ENCODE data around the gene NFYB.
"Not testable (repeated sequence)": the region's sequence is repeated elsewhere in the genome, so short reads cannot be mapped to it uniquely, and the experiment has no call there.

The NFYB gene

GRCh38 chr12:104155711-104156555 is 17.9 kb upstream of the NFYB start:
- no peak for DNase-seq

DNA sequence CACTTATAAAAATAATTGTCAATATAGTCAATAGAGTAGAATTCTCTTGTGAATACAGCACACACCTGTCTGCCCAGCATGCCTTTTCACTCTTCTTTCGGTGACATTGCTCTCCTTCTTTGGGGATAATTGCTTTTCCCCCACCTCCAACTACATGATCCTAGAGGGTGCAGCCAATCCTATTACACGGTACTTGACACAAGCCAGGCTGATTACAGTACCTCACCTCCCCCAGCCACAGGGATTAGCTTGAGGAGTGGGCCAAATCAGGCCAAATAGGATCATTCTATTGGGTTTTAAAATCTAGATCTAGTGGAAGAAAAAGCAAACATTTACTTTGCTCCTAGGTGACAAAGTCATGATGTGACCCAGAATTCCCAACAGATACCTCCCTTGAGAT is 16.8 kb upstream of the NFYB start:
- DNase-seq = peak; percentile 99

DNA sequence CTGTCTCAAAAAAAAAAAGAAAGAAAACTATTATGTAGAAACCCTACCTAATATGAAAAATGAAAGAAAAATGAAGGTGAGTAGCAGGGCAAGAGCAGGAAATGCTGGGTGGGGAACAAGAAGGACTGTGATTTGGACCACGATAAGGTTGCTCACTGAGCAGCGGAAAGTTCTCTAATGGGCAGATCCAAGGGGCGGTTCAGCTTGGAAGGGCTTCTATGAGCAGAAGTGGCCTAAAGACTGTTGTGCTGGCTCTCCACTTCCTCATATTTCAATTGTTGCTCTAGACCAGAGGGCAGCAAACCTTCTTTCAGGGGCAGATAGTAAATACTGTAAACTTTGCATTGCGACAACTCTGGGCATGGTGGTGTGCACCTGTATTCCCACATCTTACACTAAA is 16.3 kb upstream of the NFYB start:
- no peak for DNase-seq

DNA sequence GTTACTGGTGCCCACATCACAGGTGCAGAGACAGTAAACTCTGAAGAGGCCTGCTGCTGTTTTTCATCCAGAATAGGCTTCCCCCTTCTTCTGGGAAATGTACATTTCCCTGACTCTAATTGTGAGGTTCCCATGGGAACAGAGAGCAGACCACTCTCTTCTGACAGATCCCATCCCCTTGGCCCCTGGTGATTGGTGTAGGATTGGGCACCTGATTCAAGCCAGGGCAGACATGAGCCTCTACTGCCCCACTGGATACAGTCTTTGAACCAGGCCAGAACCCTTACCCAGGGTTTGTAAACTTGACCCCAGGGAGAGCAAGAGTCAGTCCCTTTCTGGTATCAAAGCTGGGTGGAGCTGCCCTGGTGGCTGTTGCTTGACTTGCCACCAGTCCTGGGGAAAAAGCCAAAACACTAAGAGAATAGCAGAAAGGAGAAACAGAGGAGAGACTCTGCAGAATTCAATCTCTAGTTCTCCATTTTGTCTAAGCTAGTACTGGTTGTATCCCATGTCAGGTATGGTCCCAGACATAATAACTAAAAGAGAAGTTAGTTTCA is 14.8 kb upstream of the NFYB start:
- no peak for DNase-seq

DNA sequence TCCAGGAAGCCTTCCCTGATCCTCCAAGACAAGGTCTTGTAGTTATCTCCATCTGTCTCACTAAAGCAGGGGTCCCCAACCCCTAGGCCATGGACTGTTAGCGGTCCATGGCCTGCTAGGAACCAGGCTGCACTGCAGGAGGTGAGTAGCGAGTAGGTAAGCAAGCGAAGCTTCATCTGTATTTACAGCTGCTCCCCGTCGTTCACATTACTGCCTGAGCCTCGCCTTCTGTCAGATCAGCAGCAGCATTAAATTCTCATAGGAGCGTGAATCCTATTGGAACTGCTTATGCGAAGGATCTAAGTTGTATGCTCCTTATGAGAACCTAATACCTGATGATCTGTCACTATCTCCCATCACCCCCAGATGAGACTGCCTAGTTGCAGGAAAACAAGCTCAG is 12.4 kb upstream of the NFYB start:
- DNase-seq = no peak

DNA sequence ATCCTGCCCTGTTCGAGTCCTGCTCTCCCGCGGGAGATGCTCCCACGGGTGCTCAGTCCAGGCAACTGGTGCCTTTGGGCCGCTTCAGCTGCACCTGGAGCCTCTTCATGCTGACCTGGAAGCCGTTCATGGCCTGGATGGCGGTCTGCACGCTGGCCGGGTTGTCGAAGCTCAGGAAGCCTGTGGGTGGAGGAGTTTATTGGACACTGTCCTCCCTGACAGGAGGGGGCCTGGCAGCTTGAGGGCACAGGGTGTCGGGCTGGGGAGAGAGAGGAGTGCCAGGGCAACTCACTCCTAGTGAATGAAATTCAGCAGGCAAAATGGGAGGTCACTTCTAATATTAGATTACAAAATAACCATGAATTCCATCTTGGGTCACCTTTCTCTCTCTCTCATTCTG is 9.3 kb upstream of the NFYB start:
- DNase-seq = no peak

GRCh38 chr12:104143918-104144317 is 5.9 kb upstream of the NFYB start:
- DNase-seq = no peak

GRCh38 chr12:104143002-104143401 is 5.0 kb upstream of the NFYB start:
- DNase-seq = no peak

- no peak for DNase-seq
Measured at GRCh38 chr12:104142543-104142942, 4.5 kb upstream of the NFYB start.

DNA sequence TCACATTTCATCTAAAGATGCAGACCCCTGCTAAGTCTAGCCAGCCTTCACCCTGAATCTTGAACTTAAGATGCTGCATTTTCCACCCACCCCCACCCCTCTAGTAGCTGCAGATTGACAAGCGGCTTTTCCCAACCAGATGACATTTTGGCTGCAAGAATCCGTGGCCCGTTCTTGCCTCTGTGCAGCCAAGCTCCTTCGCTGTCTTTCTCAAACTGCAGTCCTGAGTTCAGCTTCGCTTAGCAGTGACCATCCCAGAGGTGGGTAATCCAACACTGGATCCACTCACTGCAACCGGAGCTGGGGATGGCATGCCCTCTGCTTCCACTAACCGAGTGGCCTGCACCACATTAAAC is 765 bp upstream of the NFYB start:
- no peak for DNase-seq

DNA sequence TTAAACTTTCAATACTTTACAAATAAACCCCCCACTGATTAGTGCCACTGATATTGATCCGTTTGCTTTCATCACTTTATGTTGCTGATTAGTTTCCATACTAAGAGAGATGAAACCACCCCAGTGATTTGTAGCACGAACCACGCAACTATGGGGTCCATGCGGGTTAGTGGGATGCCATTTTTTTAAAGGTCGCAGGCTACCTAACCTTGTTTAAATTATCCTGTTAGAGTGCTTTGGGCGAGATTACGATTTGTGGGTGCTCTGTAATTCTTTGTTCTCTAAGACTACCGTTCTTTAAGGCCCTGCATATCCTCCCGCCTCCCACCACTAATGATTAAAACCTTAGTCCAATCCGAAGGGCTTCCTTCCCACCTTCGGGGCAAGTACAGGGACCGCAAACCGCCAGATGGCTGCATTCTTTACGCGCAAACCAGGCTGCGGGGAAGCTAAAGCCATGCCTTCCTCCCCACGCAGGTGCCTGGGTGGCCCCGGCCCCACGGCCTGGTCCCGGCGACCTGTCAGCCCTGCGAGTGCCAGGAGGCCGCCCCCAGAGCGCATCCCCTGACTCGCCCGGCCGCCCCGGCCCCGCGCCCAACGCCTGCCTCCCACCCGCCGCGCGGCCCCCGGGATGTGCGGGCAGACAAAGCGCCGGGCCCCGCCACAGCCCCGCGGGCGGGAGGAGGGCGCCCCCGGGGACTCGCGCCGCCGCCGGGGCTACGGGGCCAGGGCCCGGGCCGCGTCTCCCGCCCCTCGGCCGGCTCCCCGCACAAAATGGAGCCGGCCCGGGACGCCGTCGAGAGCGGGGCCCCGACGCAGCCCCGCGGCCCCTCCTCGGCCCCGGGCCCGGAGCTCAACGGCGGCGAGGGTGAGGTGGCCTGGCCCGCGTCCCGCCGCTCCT is 759 bp downstream of the NFYB start:
- DNase-seq = peak; percentile 42

DNA sequence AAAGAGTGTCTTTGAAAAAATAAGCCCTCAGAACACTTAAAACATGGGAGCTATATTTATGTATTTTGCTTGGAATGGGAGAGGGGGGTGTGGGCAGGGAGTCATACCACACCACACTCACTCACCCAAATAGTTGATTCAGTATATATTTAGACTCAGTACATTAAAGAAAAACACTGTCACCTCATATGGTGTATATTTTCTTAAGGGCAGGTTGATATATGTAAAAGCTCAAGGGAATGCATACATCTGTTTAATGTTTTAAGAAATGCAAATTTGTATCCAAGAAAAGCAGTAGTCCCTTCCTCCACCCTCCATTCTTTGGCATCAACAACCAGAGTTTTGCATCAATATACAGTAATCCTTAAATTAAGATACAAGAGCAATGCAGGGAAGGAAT is 1.4 kb downstream of the NFYB start:
- no peak for DNase-seq

DNA sequence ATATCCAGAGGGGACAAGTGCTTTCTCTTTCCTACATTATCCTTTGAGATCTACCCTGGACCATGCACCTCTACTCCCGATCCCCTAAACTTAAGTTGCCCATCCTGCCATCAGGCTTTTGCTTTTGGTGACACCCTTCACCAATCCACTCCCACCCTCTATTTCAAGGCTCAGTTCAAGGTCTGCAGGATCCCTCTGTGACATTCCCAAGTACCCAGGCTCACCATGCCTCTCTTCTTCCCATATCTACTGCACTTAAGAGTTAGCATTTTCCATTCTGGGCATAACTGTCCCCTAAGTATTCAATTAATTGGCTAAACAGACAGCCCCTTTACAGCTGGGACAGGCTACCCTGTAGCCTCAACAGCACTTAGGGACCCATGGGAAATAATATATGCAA is 3.1 kb downstream of the NFYB start:
- no peak for DNase-seq

- DNase-seq = no peak
Measured at GRCh38 chr12:104133866-104134265, 4.1 kb downstream of the NFYB start.

DNA sequence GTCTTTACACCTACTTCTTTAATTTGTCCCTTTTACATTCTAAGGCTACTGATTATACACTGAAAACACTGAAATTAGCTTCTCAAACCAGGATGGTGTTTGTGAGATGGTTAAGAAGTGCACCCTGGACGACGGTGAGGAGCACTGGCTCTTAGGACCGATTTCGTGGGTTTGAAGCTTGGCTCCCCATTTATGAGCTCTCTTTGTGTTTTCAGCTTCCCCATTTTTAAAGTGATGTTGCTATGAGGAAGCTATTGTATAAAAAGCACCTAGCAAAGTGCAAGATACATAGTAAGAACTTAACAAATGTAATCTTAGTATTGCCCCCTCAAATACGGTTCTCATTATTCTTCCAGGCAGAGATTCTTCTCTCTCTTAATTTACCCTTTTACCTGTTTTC is 4.7 kb downstream of the NFYB start:
- DNase-seq = no peak

- DNase-seq = peak; percentile 86
Measured at GRCh38 chr12:104132351-104132956, 5.6 kb downstream of the NFYB start.

DNA sequence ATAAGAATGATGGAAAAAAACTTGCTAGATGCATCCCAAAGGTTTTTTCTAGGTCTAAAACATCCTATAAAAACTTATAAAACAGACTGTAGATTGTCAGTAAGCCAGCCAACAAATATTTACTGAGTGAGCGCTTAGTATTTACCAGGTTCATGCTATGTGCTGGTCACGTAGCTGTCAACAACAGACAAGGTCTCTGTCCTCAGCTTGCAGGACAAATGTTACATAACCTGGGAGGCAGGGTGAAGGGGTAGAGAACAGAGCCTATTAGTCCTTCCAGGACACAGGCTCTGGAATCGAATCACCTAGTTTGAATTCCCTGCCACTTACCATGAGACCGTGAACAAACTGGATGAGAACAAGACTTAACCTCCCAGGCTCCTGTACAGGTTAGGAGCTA is 6.4 kb downstream of the NFYB start:
- no peak for DNase-seq

DNA sequence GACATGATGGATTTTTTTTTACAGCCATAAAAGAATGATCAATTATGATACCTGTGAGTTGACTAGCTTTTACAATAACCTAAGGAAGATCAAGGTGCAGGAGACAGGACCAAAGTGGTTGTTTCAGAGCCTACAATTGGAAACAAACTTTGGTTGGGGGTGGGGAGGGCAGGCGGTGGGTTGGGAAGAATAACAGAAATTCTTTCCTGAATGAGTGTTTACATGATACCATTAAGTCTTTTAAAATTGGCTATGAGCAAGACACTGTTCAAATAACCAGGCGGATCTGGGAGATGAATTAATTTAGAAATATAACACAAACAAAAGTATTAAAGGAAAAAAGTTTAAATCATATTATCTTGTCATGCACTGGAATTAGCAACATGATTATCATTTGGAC is 7.2 kb downstream of the NFYB start:
- DNase-seq = no peak

GRCh38 chr12:104126548-104126947 is 11.5 kb downstream of the NFYB start:
- DNase-seq = no peak

DNA sequence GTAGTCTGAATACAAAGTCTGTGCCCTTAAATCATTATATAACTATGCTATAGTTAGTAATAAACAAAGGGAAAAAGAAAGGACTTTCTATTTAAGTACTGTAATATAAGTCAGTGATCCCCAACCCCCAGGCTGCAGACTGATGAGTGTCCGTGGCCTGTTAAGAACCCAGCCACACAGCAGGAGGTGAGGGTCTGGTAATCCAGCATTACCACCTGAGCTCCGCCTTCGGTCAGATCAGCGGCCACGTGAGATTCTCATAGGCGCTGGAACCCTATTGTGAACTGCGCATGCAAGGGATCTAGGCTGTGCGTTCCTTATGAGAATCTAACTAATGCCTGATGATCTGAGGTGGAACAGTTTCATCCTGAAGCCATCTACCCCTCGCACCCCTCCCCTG is 15.7 kb downstream of the NFYB start:
- DNase-seq = no peak

- no peak for DNase-seq
Measured at GRCh38 chr12:104121001-104121400, 17.0 kb downstream of the NFYB start.

DNA sequence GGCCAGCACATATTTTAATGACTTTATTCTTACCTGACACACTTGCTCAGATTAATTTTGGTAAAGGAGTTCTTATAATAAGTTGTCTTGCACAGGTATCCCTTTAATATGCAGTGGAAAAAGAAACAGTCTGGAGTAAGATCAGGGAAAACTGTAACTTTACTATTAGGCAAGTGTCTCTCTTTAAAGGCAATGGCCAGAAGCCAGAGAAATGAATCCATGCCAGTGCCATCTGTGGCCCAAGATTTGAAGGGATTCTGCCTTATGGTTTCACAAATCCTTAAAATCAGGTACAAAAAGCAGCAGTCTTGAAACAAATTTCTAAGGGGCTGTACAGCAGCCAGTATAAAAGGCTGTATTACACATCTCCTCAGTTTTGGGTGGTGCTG is 22.4 kb downstream of the NFYB start:
- no peak for DNase-seq

DNA sequence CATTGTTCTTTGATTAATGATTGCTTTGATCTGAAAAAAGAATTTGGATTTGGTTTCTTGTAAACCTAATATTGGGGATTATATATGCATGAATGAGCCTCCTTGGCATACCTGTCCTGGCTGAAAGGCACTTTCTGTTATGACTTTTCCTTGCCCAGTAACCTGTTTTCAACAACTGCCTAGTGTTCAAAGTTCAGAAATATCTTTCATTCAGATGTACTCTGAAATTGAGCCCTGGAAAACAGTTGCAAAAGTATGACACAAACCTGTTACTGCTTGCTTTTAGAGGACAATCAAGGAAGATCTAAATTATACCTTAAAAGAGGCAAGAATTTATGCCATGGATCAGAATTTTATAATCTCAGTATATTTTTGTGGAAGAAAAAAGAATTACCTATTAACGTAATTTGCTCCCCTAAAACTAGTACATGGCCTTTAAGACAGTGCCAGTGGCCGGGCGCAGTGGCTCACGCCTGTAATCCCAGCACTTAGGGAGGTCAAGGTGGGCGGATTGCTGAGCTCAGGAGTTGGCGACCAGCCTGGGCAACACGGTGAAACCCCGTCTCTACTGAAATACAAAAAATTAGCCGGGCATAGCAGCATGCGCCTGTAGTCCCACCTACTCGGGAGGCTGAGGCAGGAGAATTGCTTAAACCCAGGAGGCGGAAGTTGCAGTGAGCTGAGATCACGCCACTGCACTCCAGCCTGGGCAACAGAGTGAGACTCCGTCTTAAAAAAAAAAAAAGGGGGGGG is 23.0 kb downstream of the NFYB start:
- not testable (repeated sequence) for DNase-seq
